Osteocyte (in vitro differentiated cells): ENCODE measurements around the gene NOS1AP. TPM values are rescaled to one million over a fixed set of nuclear protein-coding genes. Genes with fewer than 3 reads are reported as not detected.
"Not testable (repeated sequence)": the region's sequence is repeated elsewhere in the genome, so short reads cannot be mapped to it uniquely, and the experiment has no call there.

Experiments used
- DNase-seq: peaks from one replicate; pipeline ENCODE4 v3.0.0; 2021; ENCODE audit warnings: mixed read lengths; ENCODE audit not compliant: unreplicated experiment; ENCODE audit errors: extremely low spot score
- H3K27ac Mint-ChIP-seq: one replicate; pipeline ENCODE4 v1.8.0; 2021; ENCODE audit warnings: mild to moderate bottlenecking, mixed read lengths; ENCODE audit not compliant: unreplicated experiment
- H3K27me3 Mint-ChIP-seq: one replicate; pipeline ENCODE4 v1.8.0; 2021; ENCODE audit warnings: mixed read lengths; ENCODE audit not compliant: unreplicated experiment
- H3K36me3 Mint-ChIP-seq: one replicate; pipeline ENCODE4 v1.8.0; 2021; ENCODE audit warnings: mixed read lengths; ENCODE audit not compliant: unreplicated experiment
- H3K4me1 Mint-ChIP-seq: one replicate; pipeline ENCODE4 v1.8.0; 2021; ENCODE audit warnings: mixed read lengths; ENCODE audit not compliant: unreplicated experiment
- H3K4me3 Mint-ChIP-seq: one replicate; pipeline ENCODE4 v1.8.0; 2021; ENCODE audit warnings: mild to moderate bottlenecking, moderate library complexity, mixed read lengths; ENCODE audit not compliant: unreplicated experiment
- H3K9me3 Mint-ChIP-seq: one replicate; pipeline ENCODE4 v1.8.0; 2021; ENCODE audit warnings: mixed read lengths; ENCODE audit not compliant: unreplicated experiment
- total RNA-seq: library from RNA; stranded (reverse); gene quantifications from 2 replicates; pipeline ENCODE4 v1.2.1, GENCODE V29; 2021
- TF ChIP-seq, protein P1 (sequence below): fragments of 200-600 bp; sonication (generic); IDR thresholded peaks from 2 replicates; pipeline ENCODE4 v1.5.0; 2021; ENCODE audit warnings: antibody characterized with exemption, mild to moderate bottlenecking, moderate library complexity

Gene NOS1AP
- total RNA-seq, 1 donor from 2014 or later, result 2.5 TPM

DNA sequence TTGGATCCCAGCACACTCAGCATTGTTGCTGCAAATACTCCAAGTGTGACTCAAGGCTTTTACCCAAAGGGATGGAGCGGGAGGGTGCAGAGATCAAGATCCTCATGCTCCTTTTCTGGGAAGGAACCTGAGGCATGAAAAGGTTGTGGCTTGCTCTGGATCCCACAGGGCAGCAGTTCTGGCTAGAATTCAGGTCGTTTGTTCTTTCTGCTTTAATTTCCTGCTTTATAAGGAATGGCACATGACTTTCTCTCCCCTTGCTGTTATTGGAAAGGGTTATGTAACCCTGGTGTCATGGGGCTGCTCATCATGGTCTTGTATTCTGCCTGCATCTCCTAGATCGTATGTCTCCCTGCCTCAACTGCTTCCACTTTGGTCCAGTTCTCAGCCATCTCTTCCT, 101.6 kb downstream of the NOS1AP start:
- no peak for DNase-seq
- Mint-ChIP-seq H3K4me1 (peaks cover 37% of the 10 kb centered on the region), H3K9me3 (no peaks in the 10 kb centered on the region), H3K27ac (no peak overlapping the region), H3K36me3 (no peaks in the 10 kb centered on the region), H3K4me3 (no peak overlapping the region), H3K27me3 (peaks cover 2% of the 10 kb centered on the region)
- TF ChIP-seq, protein P1, sequence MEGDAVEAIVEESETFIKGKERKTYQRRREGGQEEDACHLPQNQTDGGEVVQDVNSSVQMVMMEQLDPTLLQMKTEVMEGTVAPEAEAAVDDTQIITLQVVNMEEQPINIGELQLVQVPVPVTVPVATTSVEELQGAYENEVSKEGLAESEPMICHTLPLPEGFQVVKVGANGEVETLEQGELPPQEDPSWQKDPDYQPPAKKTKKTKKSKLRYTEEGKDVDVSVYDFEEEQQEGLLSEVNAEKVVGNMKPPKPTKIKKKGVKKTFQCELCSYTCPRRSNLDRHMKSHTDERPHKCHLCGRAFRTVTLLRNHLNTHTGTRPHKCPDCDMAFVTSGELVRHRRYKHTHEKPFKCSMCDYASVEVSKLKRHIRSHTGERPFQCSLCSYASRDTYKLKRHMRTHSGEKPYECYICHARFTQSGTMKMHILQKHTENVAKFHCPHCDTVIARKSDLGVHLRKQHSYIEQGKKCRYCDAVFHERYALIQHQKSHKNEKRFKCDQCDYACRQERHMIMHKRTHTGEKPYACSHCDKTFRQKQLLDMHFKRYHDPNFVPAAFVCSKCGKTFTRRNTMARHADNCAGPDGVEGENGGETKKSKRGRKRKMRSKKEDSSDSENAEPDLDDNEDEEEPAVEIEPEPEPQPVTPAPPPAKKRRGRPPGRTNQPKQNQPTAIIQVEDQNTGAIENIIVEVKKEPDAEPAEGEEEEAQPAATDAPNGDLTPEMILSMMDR, result no peak

DNA sequence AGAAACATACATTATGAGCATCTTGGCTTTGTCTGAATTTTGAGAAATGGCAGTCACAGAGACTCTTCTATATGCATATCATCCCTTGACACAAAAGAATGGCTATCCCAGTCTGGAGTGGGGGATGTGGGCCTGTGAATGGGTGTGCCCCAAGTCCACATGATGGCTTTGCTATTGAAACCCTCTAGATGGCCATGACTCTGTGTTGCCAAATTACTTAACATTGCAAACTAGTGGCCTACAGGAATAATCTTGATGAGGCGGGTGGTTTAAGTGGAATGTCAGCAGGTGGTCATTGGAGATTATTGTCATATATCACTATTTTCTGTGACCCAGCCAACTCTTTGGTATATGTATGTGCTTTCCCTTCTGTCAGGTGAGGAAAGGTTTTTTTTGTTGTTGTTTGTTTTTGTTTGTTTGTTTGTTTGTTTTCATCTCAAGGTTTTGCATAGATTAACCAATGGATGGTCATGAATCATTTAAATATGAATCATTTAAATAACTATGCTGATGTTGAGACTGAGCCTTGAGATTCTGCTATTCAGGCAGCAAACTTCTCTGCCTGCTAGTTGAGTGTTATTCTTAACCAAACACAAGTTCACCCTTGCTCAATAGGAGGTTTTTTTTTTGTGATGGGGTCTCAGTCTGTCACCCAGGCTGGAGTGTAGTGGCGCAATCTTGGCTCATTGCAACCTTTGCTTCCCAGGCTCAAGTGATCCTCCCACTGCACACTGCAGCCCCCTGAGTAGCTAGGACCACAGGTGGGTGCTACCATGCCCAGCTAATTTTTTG, 103.0 kb downstream of the NOS1AP start:
- H3K9me3 Mint-ChIP-seq, result no peaks in the 10 kb centered on the region
- no peak overlapping the region for H3K27ac Mint-ChIP-seq

DNA sequence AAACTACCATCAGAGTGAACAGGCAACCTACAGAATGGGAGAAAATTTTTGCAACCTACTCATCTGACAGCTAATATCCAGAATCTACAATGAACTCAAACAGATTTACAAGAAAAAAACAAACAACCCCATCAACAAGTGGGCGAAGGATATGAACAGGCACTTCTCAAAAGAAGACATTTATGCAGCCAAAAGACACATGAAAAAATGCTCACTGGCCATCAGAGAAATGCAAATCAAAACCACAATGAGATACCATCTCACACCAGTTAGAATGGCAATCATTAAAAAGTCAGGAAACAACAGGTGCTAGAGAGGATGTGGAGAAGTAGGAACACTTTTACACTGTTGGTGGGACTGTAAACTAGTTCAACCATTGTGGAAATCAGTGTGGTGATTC, 104.1 kb downstream of the NOS1AP start:
- H3K4me1 Mint-ChIP-seq, result peaks cover 37% of the 10 kb centered on the region
- H3K27me3 Mint-ChIP-seq, H3K4me3 Mint-ChIP-seq, H3K36me3 Mint-ChIP-seq, H3K27ac Mint-ChIP-seq, DNase-seq, H3K9me3 Mint-ChIP-seq: not testable (repeated sequence)

More for the DNA sequence above, 103.0 kb downstream of the NOS1AP start:
- H3K4me3 Mint-ChIP-seq, result no peak overlapping the region
- peaks cover 37% of the 10 kb centered on the region for H3K4me1 Mint-ChIP-seq
- TF ChIP-seq, protein P1, result no peak
- DNase-seq, result no peak
- no peaks in the 10 kb centered on the region for H3K36me3 Mint-ChIP-seq
- H3K27me3 Mint-ChIP-seq, result no peaks in the 10 kb centered on the region

DNA sequence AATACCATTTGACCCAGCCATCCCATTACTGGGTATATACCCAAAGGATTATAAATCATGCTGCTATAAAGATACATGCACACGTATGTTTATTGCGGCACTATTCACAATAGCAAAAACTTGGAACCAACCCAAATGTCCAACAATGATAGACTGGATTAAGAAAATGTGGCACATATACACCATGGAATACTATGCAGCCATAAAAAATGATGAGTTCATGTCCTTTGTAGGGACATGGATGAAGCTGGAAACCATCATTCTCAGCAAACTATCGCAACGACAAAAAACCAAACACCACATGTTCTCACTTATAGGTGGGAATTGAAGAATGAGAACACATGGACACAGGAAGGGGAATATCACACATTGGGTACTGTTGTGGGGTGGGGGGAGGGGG, 104.5 kb downstream of the NOS1AP start:
- H3K4me1 Mint-ChIP-seq, result peaks cover 36% of the 10 kb centered on the region
- not testable (repeated sequence) for H3K27me3 Mint-ChIP-seq, H3K4me3 Mint-ChIP-seq, H3K36me3 Mint-ChIP-seq, H3K27ac Mint-ChIP-seq, H3K9me3 Mint-ChIP-seq, DNase-seq

DNA sequence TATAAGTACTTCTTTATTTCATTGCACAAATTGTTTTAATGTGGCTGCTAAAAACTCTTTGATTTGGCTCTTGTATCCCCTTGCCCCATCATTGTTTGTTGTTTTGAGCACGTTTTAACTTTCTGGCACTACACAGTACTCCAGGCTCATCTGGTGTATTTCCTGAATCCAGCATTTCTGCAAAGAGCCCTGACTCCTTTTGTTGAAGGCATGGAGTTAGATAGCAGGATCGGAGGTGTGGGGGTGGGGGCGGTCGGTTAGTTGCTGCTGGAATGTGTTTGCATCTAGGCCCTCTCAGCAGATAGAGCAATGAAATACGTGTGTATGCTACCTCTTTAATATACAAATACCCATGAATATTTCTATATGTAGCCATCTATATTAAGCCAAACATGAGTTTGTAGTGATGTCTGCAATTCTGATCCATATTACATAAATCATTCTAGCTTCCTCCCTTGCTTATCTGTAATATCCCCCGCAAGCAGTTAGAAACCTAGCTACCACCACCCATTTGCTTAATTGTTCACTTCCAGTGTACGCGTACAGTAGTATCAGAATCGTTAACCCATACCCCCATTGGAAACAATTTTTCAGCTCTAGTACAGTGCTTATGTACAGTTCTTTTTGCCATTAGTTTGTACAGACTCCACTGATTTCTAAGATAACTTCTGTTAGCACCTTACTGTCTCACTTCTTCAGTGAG, 106.0 kb downstream of the NOS1AP start:
- Mint-ChIP-seq H3K36me3 (no peaks in the 10 kb centered on the region), H3K27ac (no peak overlapping the region), H3K27me3 (no peaks in the 10 kb centered on the region), H3K9me3 (no peaks in the 10 kb centered on the region), H3K4me1 (peaks cover 21% of the 10 kb centered on the region), H3K4me3 (no peak overlapping the region)
- DNase-seq, result no peak
- TF ChIP-seq, protein P1, result no peak

DNA sequence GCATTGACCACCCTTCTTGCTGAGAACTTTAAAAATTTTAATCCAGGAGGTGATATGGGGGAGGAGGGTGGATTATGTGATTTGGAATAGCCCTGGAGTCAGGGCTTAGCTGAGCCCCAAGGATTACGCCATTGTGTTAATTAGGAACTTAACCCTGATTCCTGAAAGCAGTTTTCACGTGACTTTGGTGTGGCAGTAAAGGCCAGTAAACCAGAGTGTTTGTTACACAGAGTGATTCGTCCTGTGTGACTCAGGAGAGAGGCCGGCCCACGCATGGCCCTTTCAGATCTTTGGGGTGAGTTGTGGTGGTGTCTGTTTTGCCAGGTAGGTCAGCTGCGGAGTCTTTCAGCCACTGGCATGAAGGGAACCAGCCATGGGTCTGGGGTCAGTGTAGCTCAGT, 107.6 kb downstream of the NOS1AP start:
- Mint-ChIP-seq H3K9me3 (no peaks in the 10 kb centered on the region), H3K27ac (no peak overlapping the region), H3K4me3 (no peak overlapping the region), H3K36me3 (no peaks in the 10 kb centered on the region), H3K4me1 (peaks cover 11% of the 10 kb centered on the region), H3K27me3 (no peaks in the 10 kb centered on the region)
- DNase-seq, result no peak
- TF ChIP-seq, protein P1, result no peak
